ENCODE measurements around the gene GPR61. TPM values are rescaled to one million over a fixed set of nuclear protein-coding genes. Genes with fewer than 3 reads are reported as not detected.

GPR61 gene
- total RNA-seq, 1 experiment from 2014 or later, result 0.07 TPM

DNA sequence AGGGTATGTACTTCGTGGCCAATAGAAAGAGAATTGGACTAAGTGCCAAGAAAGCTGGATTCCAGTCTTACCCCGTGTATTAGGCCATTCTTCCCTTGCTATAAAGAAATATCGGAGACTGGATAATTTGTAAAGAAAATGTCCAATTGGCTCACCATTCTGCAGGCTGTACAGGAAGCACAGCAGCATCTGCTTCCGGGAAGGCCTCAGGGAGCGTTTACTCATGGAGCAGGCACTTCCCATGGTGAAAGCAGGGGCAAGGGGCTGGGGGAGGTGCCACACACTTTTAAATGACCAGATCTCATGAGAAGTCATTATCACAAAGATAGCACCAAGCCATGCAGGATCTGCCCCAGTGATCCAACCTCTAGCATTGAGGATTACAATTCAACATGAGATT lies 22.3 kb upstream of the GPR61 start:
- TF ChIP-seq EZH2 (IDR thresholded peaks at IDR 0.05; ENCODE audit: low read length, unreplicated experiment), result no peak
- no peak for TF ChIP-seq EZH2phosphoT487 (IDR thresholded peaks at IDR 0.05; ENCODE audit: borderline replicate concordance, low read length)
- TF ChIP-seq, protein P1, sequence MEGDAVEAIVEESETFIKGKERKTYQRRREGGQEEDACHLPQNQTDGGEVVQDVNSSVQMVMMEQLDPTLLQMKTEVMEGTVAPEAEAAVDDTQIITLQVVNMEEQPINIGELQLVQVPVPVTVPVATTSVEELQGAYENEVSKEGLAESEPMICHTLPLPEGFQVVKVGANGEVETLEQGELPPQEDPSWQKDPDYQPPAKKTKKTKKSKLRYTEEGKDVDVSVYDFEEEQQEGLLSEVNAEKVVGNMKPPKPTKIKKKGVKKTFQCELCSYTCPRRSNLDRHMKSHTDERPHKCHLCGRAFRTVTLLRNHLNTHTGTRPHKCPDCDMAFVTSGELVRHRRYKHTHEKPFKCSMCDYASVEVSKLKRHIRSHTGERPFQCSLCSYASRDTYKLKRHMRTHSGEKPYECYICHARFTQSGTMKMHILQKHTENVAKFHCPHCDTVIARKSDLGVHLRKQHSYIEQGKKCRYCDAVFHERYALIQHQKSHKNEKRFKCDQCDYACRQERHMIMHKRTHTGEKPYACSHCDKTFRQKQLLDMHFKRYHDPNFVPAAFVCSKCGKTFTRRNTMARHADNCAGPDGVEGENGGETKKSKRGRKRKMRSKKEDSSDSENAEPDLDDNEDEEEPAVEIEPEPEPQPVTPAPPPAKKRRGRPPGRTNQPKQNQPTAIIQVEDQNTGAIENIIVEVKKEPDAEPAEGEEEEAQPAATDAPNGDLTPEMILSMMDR (conservative IDR thresholded peaks at IDR 0.05; ENCODE audit: low read depth, low read length), result no peak
- Histone ChIP-seq H3K27ac (ENCODE audit: low read length) (no peak overlapping the region), H3K9ac (ENCODE audit: low read length) (no peak overlapping the region), H3K4me3 (ENCODE audit: low read length) (no peak overlapping the region), H2AFZ (ENCODE audit: low read length) (no peak overlapping the region), H3F3A (ENCODE audit: low read length, unreplicated experiment) (no peaks in the 10 kb centered on the region), H3K4me2 (ENCODE audit: low read length) (no peak overlapping the region), H3K36me3 (ENCODE audit: low read depth, low read length) (no peaks in the 10 kb centered on the region), H3K27me3 (ENCODE audit: low read length) (no peaks in the 10 kb centered on the region), H3K9me3 (ENCODE audit: low read length) (no peaks in the 10 kb centered on the region), H3K9me2 (replicated peaks; ENCODE audit: low read length) (no peaks in the 10 kb centered on the region), H3K4me1 (ENCODE audit: insufficient read depth, low read length) (no peaks in the 10 kb centered on the region), H4K20me1 (ENCODE audit: low read length) (no peaks in the 10 kb centered on the region), H3K79me2 (ENCODE audit: low read length) (no peaks in the 10 kb centered on the region)
- no peak for ATAC-seq
- POLR2A ChIA-PET (ENCODE audit: unreplicated experiment), result no interaction called here
- intact Hi-C loops (cut with micrococcal nuclease), result no loop called here
- DNase-seq, result no peak
- no TSS peak for BruUV-seq (replicated peaks)
- CTCF ChIA-PET, result no interaction called here

DNA sequence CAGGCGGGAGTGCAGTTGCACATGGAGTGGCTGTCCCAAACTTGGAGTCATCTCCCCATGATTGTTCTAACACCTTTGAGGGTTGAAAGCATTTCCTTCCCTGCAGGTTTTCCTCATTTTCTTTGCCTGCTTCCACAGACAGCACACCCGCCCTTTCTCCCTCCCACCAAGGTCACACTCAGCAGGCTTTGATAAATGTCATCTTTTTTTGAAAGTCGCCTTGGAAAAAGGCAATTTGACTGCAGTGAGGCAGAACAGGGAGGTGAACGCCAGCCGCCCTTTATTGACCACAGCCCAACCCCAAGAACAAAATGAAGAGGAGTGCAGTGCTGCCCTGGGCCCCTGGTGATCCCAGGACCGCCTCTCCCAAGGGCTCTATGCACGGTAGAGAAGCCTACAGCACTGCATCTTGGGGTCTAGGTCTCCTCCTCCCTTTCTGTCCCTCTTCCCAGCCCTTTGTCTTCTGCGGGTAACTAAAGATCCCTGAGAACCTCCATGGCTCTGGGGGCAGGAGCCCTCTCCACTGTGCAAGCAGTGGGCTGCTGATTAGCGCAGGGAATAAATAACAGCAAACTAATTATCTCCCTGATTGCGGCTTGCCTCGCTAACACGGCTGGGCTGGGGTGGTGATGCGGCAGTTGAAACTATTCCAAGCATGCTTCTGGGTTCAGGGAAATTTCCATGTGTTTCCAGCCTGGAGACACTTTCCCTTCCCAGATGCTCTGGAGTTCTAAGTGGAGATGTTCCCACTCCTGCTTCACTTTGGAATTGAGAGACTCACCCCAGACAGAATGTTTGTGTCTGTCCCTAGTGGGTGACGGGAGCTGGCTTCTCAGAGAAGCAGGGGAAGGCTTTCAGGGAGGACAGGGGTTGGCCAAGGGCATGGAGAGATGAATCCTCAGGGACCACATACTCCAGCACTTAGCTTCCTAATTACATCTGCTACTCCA lies 18.4 kb upstream of the GPR61 start:
- ChIA-PET POLR2A (ENCODE audit: unreplicated experiment) (no interaction called here), CTCF (no interaction called here)
- Histone ChIP-seq H3K9me3 (ENCODE audit: low read length) (no peaks in the 10 kb centered on the region), H3K9ac (ENCODE audit: low read length) (no peak overlapping the region), H3K4me2 (ENCODE audit: low read length) (no peak overlapping the region), H4K20me1 (ENCODE audit: low read length) (no peaks in the 10 kb centered on the region), H2AFZ (ENCODE audit: low read length) (no peak overlapping the region), H3K79me2 (ENCODE audit: low read length) (no peaks in the 10 kb centered on the region), H3K36me3 (ENCODE audit: low read depth, low read length) (no peaks in the 10 kb centered on the region), H3K4me3 (ENCODE audit: low read length) (no peak overlapping the region), H3K27ac (ENCODE audit: low read length) (no peak overlapping the region), H3K9me2 (replicated peaks; ENCODE audit: low read length) (no peaks in the 10 kb centered on the region), H3K27me3 (ENCODE audit: low read length) (no peaks in the 10 kb centered on the region), H3F3A (ENCODE audit: low read length, unreplicated experiment) (no peaks in the 10 kb centered on the region), H3K4me1 (ENCODE audit: insufficient read depth, low read length) (no peaks in the 10 kb centered on the region)
- no peak for DNase-seq
- TF ChIP-seq EZH2 (IDR thresholded peaks at IDR 0.05; ENCODE audit: low read length, unreplicated experiment), result no peak
- TF ChIP-seq, protein P1 (conservative IDR thresholded peaks at IDR 0.05; ENCODE audit: low read depth, low read length), result no peak
- TF ChIP-seq EZH2phosphoT487 (IDR thresholded peaks at IDR 0.05; ENCODE audit: borderline replicate concordance, low read length), result no peak
- intact Hi-C loops (cut with micrococcal nuclease), result no loop called here
- BruUV-seq (replicated peaks), result no TSS peak
- ATAC-seq, result no peak

DNA sequence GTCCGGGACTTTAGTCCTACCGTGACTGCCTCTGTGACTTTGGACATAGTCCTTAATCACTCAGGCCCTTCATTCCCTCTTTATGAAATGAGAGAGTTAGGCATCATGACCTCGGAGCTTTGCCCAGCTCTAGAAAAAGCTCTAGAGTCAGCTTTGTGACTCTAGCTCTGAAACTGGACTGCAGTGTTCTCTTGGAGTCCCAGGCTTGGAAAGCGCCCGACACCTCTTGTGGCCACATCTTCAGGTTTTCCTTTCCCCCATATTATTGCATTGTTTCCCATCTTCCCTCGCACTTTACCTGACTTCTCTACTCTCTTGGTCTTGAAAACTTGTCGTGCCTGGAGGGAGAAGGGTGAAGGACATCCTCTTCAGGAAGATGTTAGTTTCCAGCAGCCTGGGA lies 17.6 kb upstream of the GPR61 start:
- Histone ChIP-seq H3K79me2 (ENCODE audit: low read length) (no peaks in the 10 kb centered on the region), H3K27me3 (ENCODE audit: low read length) (0 out of 2 replicates have a peak, but pooled peaks cover 7% of the 10 kb centered on the region), H4K20me1 (ENCODE audit: low read length) (no peaks in the 10 kb centered on the region), H3K9ac (ENCODE audit: low read length) (no peak overlapping the region), H3K4me3 (ENCODE audit: low read length) (no peak overlapping the region), H3K9me3 (ENCODE audit: low read length) (no peaks in the 10 kb centered on the region), H3F3A (ENCODE audit: low read length, unreplicated experiment) (no peaks in the 10 kb centered on the region), H3K4me2 (ENCODE audit: low read length) (no peak overlapping the region), H3K9me2 (replicated peaks; ENCODE audit: low read length) (no peaks in the 10 kb centered on the region), H3K4me1 (ENCODE audit: insufficient read depth, low read length) (no peaks in the 10 kb centered on the region), H2AFZ (ENCODE audit: low read length) (no peak overlapping the region), H3K36me3 (ENCODE audit: low read depth, low read length) (no peaks in the 10 kb centered on the region), H3K27ac (ENCODE audit: low read length) (no peak overlapping the region)
- TF ChIP-seq EZH2 (IDR thresholded peaks at IDR 0.05; ENCODE audit: low read length, unreplicated experiment) (no peak), EZH2phosphoT487 (IDR thresholded peaks at IDR 0.05; ENCODE audit: borderline replicate concordance, low read length) (no peak)
- TF ChIP-seq, protein P1 (conservative IDR thresholded peaks at IDR 0.05; ENCODE audit: low read depth, low read length), result no peak
- BruUV-seq (replicated peaks), result no TSS peak
- ChIA-PET POLR2A (ENCODE audit: unreplicated experiment) (no interaction called here), CTCF (no interaction called here)
- intact Hi-C loops (cut with micrococcal nuclease), result no loop called here
- DNase-seq (no peak), ATAC-seq (no peak)

Measured in PC-3 (cell line).